Neuronal stem cell (in vitro differentiated cells): ENCODE results near the gene CASZ1.

Source experiments
- DNase-seq: peaks from one replicate; pipeline ENCODE4 v3.0.0-alpha.2; 2013; ENCODE audit warnings: low spot score
- H2AFZ ChIP-seq: one replicate; pipeline ENCODE4 v1.6.1; 2013; ENCODE audit warnings: mild to moderate bottlenecking, low read length, inconsistent platforms
- H2AK5ac ChIP-seq: 2 replicates; pipeline ENCODE4 v1.6.1; 2013; ENCODE audit warnings: low read depth, mild to moderate bottlenecking, inconsistent platforms, low read length, moderate library complexity, mixed read lengths
- H2BK120ac ChIP-seq: 2 replicates; pipeline ENCODE4 v1.6.1; 2013; ENCODE audit warnings: low read depth, mild to moderate bottlenecking, inconsistent platforms, low read length, moderate library complexity, mixed read lengths
- H2BK12ac ChIP-seq: one replicate; pipeline ENCODE4 v1.6.1; 2013; ENCODE audit warnings: low read length, inconsistent platforms
- H2BK15ac ChIP-seq: 2 replicates; pipeline ENCODE4 v1.6.1; 2013; ENCODE audit warnings: mild to moderate bottlenecking, low read length, inconsistent platforms, mixed read lengths
- H2BK5ac ChIP-seq: one replicate; pipeline ENCODE4 v1.6.1; 2013; ENCODE audit warnings: inconsistent platforms, mild to moderate bottlenecking, low read length, moderate library complexity
- H3K14ac ChIP-seq: one replicate; pipeline ENCODE4 v1.6.1; 2013; ENCODE audit warnings: low read length, inconsistent platforms
- H3K18ac ChIP-seq: 2 replicates; pipeline ENCODE4 v1.6.1; 2013; ENCODE audit warnings: low read length, inconsistent platforms
- H3K23ac ChIP-seq: 2 replicates; pipeline ENCODE4 v1.6.1; 2013; ENCODE audit warnings: low read depth, mild to moderate bottlenecking, mixed read lengths, low read length, inconsistent platforms; ENCODE audit not compliant: poor library complexity
- H3K27ac ChIP-seq: replicated peaks from 3 replicates; pipeline ENCODE4 v1.5.1; 2013; ENCODE audit warnings: low read length, inconsistent platforms
- H3K27me3 ChIP-seq, 3 experiments: 2 replicates each; pipeline ENCODE4 v1.6.1; 2013; ENCODE audit warnings: low read length in 3 of 3, mild to moderate bottlenecking in 2 of 3, inconsistent platforms in 1 of 3, low read depth in 1 of 3, mixed read lengths in 1 of 3, moderate library complexity in 1 of 3; ENCODE audit not compliant: control insufficient read depth in 3 of 3, insufficient read depth in 3 of 3
- H3K36me3 ChIP-seq, 2 donors: replicated peaks in 1 of 2; 2 replicates each; pipeline ENCODE4 v1.6.1; 2013; ENCODE audit warnings: low read length in 2 of 2; ENCODE audit not compliant: control insufficient read depth in 2 of 2, insufficient read depth in 2 of 2
- H3K4ac ChIP-seq: 2 replicates; pipeline ENCODE4 v1.6.1; 2013; ENCODE audit warnings: inconsistent platforms, mild to moderate bottlenecking, low read length, moderate library complexity
- H3K4me1 ChIP-seq, 2 donors: 1 replicate in 1 of 2; 2 replicates in 1 of 2; pipeline ENCODE4 v1.6.1; 2013; ENCODE audit warnings: low read length in 2 of 2, low read depth in 1 of 2; ENCODE audit not compliant: control insufficient read depth in 2 of 2, insufficient read depth in 1 of 2
- H3K4me2 ChIP-seq: one replicate; pipeline ENCODE4 v1.6.1; 2013; ENCODE audit warnings: mild to moderate bottlenecking, low read length, inconsistent platforms; ENCODE audit not compliant: insufficient read depth, poor library complexity, severe bottlenecking
- H3K4me3 ChIP-seq, 2 donors: 2 replicates each; pipeline ENCODE4 v1.5.1; 2013; ENCODE audit warnings: low read length in 2 of 2, mild to moderate bottlenecking in 2 of 2, inconsistent platforms in 1 of 2, moderate library complexity in 1 of 2
- H3K79me1 ChIP-seq: one replicate; pipeline ENCODE4 v1.6.1; 2013; ENCODE audit warnings: low read depth, mild to moderate bottlenecking, inconsistent platforms, low read length, moderate library complexity
- H3K9ac ChIP-seq: one replicate; pipeline ENCODE4 v1.6.1; 2013; ENCODE audit warnings: mild to moderate bottlenecking, low read depth, low read length, inconsistent platforms; ENCODE audit not compliant: poor library complexity
- H3K9me3 ChIP-seq, 2 donors: replicated peaks in 1 of 2; 2 replicates each; pipeline versions ENCODE3 to v1.6.1; 2013; ENCODE audit warnings: low read length in 2 of 2, mild to moderate bottlenecking in 2 of 2, inconsistent platforms in 1 of 2, low read depth in 1 of 2, mixed read lengths in 1 of 2, moderate library complexity in 1 of 2; ENCODE audit not compliant: control insufficient read depth in 2 of 2, insufficient read depth in 1 of 2
- H4K8ac ChIP-seq: one replicate; pipeline ENCODE4 v1.6.1; 2013; ENCODE audit warnings: low read depth, mild to moderate bottlenecking, inconsistent platforms, low read length, moderate library complexity
- H4K91ac ChIP-seq: one replicate; pipeline ENCODE4 v1.6.1; 2013; ENCODE audit warnings: low read length, low read depth, mild to moderate bottlenecking, inconsistent platforms; ENCODE audit not compliant: poor library complexity
- WGBS, 2 donors: extraction: QIAGEN DNeasy Blood & Tissue Kit; methylation state at CpG; one replicate each; pipeline ENCODE4 v1.1.7; 2013; ENCODE audit warnings: missing lambda C conversion rate in 2 of 2, mixed read lengths in 1 of 2; ENCODE audit not compliant: insufficient read length in 2 of 2, insufficient replicate concordance in 1 of 2; ENCODE audit errors: extremely low coverage in 2 of 2; 5-methylcytosine and 5-hydroxymethylcytosine counted together

Gene CASZ1

DNA sequence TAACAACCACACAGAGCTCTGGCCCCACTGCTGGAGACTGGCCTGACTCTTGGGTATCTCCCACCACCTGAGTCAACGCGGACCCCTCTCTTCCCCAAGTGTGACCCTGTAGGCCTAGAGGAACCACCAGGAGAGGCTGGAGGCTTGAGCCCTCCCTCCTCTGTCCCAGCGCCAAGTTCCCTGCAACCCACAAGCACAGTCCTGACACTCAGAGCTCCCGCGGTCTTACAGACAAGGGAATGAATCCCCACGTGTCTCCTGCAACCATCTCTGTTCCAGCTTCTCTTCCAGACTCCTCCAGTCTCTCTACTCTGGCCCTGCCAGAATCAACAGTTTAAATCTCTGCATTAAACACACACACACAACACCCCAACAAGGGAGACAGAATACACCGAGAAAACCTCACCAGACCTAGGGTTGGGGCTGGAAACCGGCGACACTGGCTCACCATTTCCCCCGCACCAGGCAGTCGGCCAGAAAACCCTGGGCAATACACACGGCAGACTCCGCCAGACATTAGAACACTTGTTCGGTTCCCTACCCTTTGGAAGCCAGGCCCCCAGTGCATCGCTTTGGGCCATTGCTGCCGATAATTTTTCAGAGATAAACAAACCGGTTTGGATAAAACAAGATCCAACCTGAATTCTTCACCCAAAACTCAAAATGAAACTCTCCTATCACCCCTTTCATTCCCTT is 21.7 kb downstream of the CASZ1 start:
- H3K4ac ChIP-seq: no peak overlapping the region
- H3K18ac ChIP-seq: no peak overlapping the region
- H3K4me1 ChIP-seq: peaks cover 0 to 10% of the 10 kb centered on the region in 2 donors
- no peak overlapping the region for H3K4me3 ChIP-seq
- no peak overlapping the region for H2BK15ac ChIP-seq
- no peaks in the 10 kb centered on the region for H3K9me3 ChIP-seq
- H3K14ac ChIP-seq: no peak overlapping the region
- H4K91ac ChIP-seq: no peak overlapping the region
- H2BK120ac ChIP-seq: no peak overlapping the region
- no peak overlapping the region for H3K27ac ChIP-seq
- H4K8ac ChIP-seq: no peak overlapping the region
- no peak overlapping the region for H2BK12ac ChIP-seq
- H2AK5ac ChIP-seq: no peak overlapping the region
- H2AFZ ChIP-seq: no peak overlapping the region
- H3K9ac ChIP-seq: no peak overlapping the region
- no peaks in the 10 kb centered on the region for H3K36me3 ChIP-seq
- WGBS, 2 donors: no CpG with 5 or more reads among the region's 17 CpGs
- no peak overlapping the region for H3K4me2 ChIP-seq
- H3K27me3 ChIP-seq: peaks cover 0 to 46% (median 0%) of the 10 kb centered on the region in 3 experiments
- no peak for DNase-seq
- no peak overlapping the region for H2BK5ac ChIP-seq
- no peak overlapping the region for H3K23ac ChIP-seq
- peaks cover 2% of the 10 kb centered on the region for H3K79me1 ChIP-seq

DNA sequence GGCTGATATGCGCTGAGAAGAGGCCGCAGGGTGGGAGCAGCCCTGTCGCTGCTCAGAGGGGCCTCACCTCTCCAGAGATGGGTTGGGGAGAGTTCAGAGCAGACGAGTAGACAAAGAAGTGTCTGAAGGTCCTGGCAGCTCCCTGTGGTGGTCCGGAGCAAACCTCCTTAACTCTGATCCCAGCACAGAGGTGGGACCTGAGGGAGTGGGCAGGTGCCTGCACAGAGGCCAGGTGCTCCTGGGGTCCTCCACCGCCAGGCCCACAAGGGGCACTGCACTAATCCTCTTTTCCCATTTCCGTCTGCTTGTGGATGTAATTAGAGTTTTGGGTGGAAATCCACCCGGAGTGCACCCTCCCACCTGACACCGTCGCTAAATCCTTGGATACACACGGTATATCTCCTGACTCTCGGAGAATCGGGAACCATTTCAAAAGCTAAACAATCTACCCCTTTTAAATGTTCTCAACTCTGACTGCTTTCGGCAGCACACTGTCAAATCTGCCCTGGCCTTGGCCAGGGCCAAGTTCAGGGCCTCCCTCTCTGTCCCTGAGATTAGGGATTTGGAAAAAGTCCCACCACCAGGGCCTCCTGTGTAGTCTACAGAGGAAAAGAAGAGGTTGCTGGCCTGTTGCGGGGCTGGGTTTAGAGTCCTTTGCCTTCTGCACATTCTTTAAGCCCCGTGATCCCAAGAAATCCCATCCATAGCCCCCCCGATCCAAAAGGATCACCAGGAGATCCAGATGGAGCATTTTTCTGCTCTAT is 22.4 kb downstream of the CASZ1 start:
- no peaks in the 10 kb centered on the region for H3K36me3 ChIP-seq
- no peak overlapping the region for H2BK15ac ChIP-seq
- H3K23ac ChIP-seq: peak overlapping the region; percentile 67
- no peak overlapping the region for H3K4me2 ChIP-seq
- no peak overlapping the region for H3K4me3 ChIP-seq
- H3K9me3 ChIP-seq: no peaks in the 10 kb centered on the region
- peaks cover 2% of the 10 kb centered on the region for H3K79me1 ChIP-seq
- H2BK120ac ChIP-seq: no peak overlapping the region
- H3K14ac ChIP-seq: no peak overlapping the region
- no CpG with 5 or more reads among the region's 17 CpGs for WGBS, 2 donors
- no peak overlapping the region for H4K8ac ChIP-seq
- H2BK12ac ChIP-seq: no peak overlapping the region
- no peak overlapping the region for H3K4ac ChIP-seq
- no peak overlapping the region for H2BK5ac ChIP-seq
- no peak for DNase-seq
- H3K27me3 ChIP-seq: peaks cover 0 to 46% (median 0%) of the 10 kb centered on the region in 3 experiments
- H3K9ac ChIP-seq: no peak overlapping the region
- no peak overlapping the region for H4K91ac ChIP-seq
- peaks cover 0 to 8% of the 10 kb centered on the region in 2 donors for H3K4me1 ChIP-seq
- no peak overlapping the region for H2AK5ac ChIP-seq
- H3K27ac ChIP-seq: no peak overlapping the region
- no peak overlapping the region for H2AFZ ChIP-seq
- no peak overlapping the region for H3K18ac ChIP-seq

DNA sequence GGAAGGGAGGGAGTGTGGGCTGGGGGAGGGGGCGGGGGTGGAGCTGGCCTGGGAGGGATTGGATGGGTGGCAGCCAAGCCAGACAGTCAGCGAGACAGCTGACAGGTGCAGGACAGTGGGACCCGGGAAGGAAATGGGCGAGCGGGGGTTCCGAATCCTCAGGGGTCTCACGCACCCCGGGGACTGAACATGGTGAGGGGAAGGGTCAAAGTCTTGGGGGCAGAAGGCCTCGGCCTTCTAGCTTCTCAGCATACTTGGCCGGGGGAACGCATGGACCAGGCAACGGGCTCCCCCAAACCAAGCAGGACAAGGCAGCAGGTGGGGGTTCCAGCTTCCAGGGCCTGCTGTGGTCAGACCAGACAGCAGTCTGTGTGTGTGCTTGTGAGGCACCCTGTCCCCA is 23.1 kb downstream of the CASZ1 start:
- peak overlapping the region; percentile 20 for H3K18ac ChIP-seq
- H3K9ac ChIP-seq: no peak overlapping the region
- H4K8ac ChIP-seq: no peak overlapping the region
- H3K9me3 ChIP-seq: no peaks in the 10 kb centered on the region
- H4K91ac ChIP-seq: no peak overlapping the region
- H2BK120ac ChIP-seq: no peak overlapping the region
- no peak overlapping the region for H3K4me2 ChIP-seq
- H3K27ac ChIP-seq: no peak overlapping the region
- H3K4me3 ChIP-seq: no peak overlapping the region
- no CpG with 5 or more reads among the region's 12 CpGs for WGBS, 2 donors
- no peak overlapping the region for H2BK5ac ChIP-seq
- H3K27me3 ChIP-seq: peaks cover 0 to 46% (median 0%) of the 10 kb centered on the region in 3 experiments
- H2BK15ac ChIP-seq: no peak overlapping the region
- H3K14ac ChIP-seq: no peak overlapping the region
- no peak overlapping the region for H2AFZ ChIP-seq
- H2AK5ac ChIP-seq: no peak overlapping the region
- peaks cover 0 to 6% of the 10 kb centered on the region in 2 donors for H3K4me1 ChIP-seq
- no peaks in the 10 kb centered on the region for H3K36me3 ChIP-seq
- H3K4ac ChIP-seq: no peak overlapping the region
- peaks cover 2% of the 10 kb centered on the region for H3K79me1 ChIP-seq
- peak overlapping the region; percentile 67 for H3K23ac ChIP-seq
- H2BK12ac ChIP-seq: no peak overlapping the region
- DNase-seq: no peak

DNA sequence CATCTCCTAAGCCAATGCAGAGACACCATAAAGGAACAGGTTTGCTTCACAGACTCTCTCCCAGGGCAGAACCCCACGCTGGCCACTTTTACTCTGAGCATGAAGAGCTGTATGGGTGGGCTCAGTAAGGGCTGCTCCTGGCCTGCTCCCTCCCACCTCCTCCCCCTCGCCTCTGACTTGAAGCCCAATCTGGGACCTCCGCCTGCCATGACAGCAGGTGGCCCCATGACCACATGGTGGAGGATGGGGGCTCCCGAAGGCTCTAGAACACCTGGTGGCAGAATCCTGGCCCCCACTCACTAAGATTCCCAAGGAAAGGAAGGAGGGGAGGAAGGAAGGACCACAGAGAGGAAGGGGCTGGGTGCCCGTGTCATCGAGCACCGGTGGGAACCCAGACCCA is 23.7 kb downstream of the CASZ1 start:
- H3K4ac ChIP-seq: no peak overlapping the region
- no peak overlapping the region for H4K91ac ChIP-seq
- H3K4me2 ChIP-seq: no peak overlapping the region
- DNase-seq: no peak
- H3K27ac ChIP-seq: no peak overlapping the region
- no peak overlapping the region for H2AFZ ChIP-seq
- no peak overlapping the region for H3K4me3 ChIP-seq
- H3K23ac ChIP-seq: no peak overlapping the region
- peaks cover 0 to 46% (median 0%) of the 10 kb centered on the region in 3 experiments for H3K27me3 ChIP-seq
- no peak overlapping the region for H3K18ac ChIP-seq
- H4K8ac ChIP-seq: no peak overlapping the region
- no peaks in the 10 kb centered on the region for H3K36me3 ChIP-seq
- H3K4me1 ChIP-seq: peaks cover 0 to 6% of the 10 kb centered on the region in 2 donors
- peaks cover 2% of the 10 kb centered on the region for H3K79me1 ChIP-seq
- H2AK5ac ChIP-seq: no peak overlapping the region
- no peak overlapping the region for H2BK15ac ChIP-seq
- H2BK5ac ChIP-seq: no peak overlapping the region
- H3K9me3 ChIP-seq: no peaks in the 10 kb centered on the region
- H2BK120ac ChIP-seq: no peak overlapping the region
- no peak overlapping the region for H3K9ac ChIP-seq
- no peak overlapping the region for H3K14ac ChIP-seq
- no peak overlapping the region for H2BK12ac ChIP-seq
- WGBS, 2 donors: no CpG with 5 or more reads among the region's 7 CpGs
